ENCODE data around the gene ELOA. TPM values are rescaled to one million over a fixed set of nuclear protein-coding genes. Genes with fewer than 3 reads are reported as not detected.

ELOA gene
- total RNA-seq, 1 donor from 2014 or later: 25.5 TPM

DNA sequence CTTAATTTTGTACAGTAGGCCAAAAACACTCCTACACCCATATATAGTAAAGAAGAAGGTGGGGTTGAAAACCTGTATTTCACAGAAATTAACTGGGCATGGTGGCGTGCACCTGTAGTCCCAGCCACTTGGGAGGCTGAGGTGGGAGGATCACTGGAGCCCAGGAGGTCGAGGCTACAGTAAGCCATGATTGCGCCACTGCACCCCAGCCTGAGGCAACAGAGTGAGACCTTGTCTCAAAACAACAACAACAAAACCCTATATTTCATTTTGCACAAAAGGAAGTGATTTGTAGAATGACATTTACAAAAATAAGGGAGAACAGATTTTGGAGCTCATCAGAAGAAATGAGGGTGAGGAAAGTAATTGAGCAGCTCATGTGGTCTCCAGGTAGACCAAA is 45.4 kb downstream of the ELOA start:
- H3K4me1 ChIP-seq: peaks cover 31% of the 10 kb centered on the region
- no peak for DNase-seq (ENCODE audit: extremely low spot score in 2 of 2)
- no peak overlapping the region for H3K4me3 ChIP-seq
- H3K27me3 ChIP-seq: no peaks in the 10 kb centered on the region
- TF ChIP-seq, protein P1, sequence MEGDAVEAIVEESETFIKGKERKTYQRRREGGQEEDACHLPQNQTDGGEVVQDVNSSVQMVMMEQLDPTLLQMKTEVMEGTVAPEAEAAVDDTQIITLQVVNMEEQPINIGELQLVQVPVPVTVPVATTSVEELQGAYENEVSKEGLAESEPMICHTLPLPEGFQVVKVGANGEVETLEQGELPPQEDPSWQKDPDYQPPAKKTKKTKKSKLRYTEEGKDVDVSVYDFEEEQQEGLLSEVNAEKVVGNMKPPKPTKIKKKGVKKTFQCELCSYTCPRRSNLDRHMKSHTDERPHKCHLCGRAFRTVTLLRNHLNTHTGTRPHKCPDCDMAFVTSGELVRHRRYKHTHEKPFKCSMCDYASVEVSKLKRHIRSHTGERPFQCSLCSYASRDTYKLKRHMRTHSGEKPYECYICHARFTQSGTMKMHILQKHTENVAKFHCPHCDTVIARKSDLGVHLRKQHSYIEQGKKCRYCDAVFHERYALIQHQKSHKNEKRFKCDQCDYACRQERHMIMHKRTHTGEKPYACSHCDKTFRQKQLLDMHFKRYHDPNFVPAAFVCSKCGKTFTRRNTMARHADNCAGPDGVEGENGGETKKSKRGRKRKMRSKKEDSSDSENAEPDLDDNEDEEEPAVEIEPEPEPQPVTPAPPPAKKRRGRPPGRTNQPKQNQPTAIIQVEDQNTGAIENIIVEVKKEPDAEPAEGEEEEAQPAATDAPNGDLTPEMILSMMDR (IDR thresholded peaks at IDR 0.05): no peak
- TF ChIP-seq POLR2AphosphoS5 (IDR thresholded peaks at IDR 0.05; ENCODE audit: insufficient read depth in 1 of 2, low read depth in 1 of 2) (no peak), POLR2A (IDR thresholded peaks at IDR 0.05) (no peak)
- no peak overlapping the region for H3K27ac ChIP-seq
- no peaks in the 10 kb centered on the region for H3K9me3 ChIP-seq
- intact Hi-C loops (cut with DNase I): no loop called here
- H3K36me3 ChIP-seq: peaks cover 0 to 25% of the 10 kb centered on the region in 2 donors

- TF ChIP-seq POLR2A (IDR thresholded peaks at IDR 0.05) (peak in 1 of 2 donors; percentile 5), POLR2AphosphoS5 (IDR thresholded peaks at IDR 0.05; ENCODE audit: insufficient read depth in 1 of 2, low read depth in 1 of 2) (peak; percentile 81 to 96)
- TF ChIP-seq, protein P1 (IDR thresholded peaks at IDR 0.05): no peak
- Histone ChIP-seq H3K9me3 (no peaks in the 10 kb centered on the region), H3K4me3 (peak within 1 kb of the TSS; percentile 86 to 88), H3K27me3 (no peaks in the 10 kb centered on the region), H3K36me3 (peaks cover 0 to 31% of the 10 kb centered on the region in 2 donors), H3K4me1 (peaks cover 33% of the 10 kb centered on the region), H3K27ac (peak within 1 kb of the TSS; percentile 83)
- intact Hi-C loops (cut with DNase I): loop anchor here (10.0 kb wide), 1 partner anchor 74 kb away; the partner anchor contains the start of gene FUCA1
- no peak for DNase-seq (ENCODE audit: extremely low spot score in 2 of 2)
These were observed 47.6 kb downstream of the ELOA start, which contains the start of gene LYPLA2 for GRCh38 chr1:23790696-23791515. LYPLA2 (plus strand) TSS chr1:23791145; CDS start chr1:23792683, 1,538 bp downstream.

- Histone ChIP-seq H3K9me3 (no peaks in the 10 kb centered on the region), H3K4me1 (peaks cover 33% of the 10 kb centered on the region), H3K4me3 (peak overlapping the region; percentile 86 to 88), H3K27me3 (no peaks in the 10 kb centered on the region), H3K36me3 (peaks cover 0 to 30% of the 10 kb centered on the region in 2 donors), H3K27ac (peak overlapping the region; percentile 83)
- intact Hi-C loops (cut with DNase I): loop anchor here (10.0 kb wide), 1 partner anchor 73 kb away; the partner anchor contains the start of gene FUCA1
- no peak for TF ChIP-seq POLR2A (IDR thresholded peaks at IDR 0.05)
- TF ChIP-seq POLR2AphosphoS5 (IDR thresholded peaks at IDR 0.05; ENCODE audit: insufficient read depth in 1 of 2, low read depth in 1 of 2): no peak
- TF ChIP-seq, protein P1 (IDR thresholded peaks at IDR 0.05): no peak
- no peak for DNase-seq (ENCODE audit: extremely low spot score in 2 of 2)
These were observed 48.3 kb downstream of the ELOA start for GRCh38 chr1:23791516-23792047.

GRCh38 chr1:23792151-23792945 is 49.1 kb downstream of the ELOA start:
- Histone ChIP-seq H3K4me1 (peaks cover 33% of the 10 kb centered on the region), H3K27me3 (no peaks in the 10 kb centered on the region), H3K4me3 (peak overlapping the region; percentile 86 to 88), H3K9me3 (no peaks in the 10 kb centered on the region), H3K36me3 (peaks cover 0 to 25% of the 10 kb centered on the region in 2 donors), H3K27ac (peak overlapping the region; percentile 83)
- intact Hi-C loops (cut with DNase I): loop anchor here (10.0 kb wide), 1 partner anchor 72 kb away; the partner anchor contains the start of gene FUCA1
- no peak for TF ChIP-seq POLR2AphosphoS5 (IDR thresholded peaks at IDR 0.05; ENCODE audit: insufficient read depth in 1 of 2, low read depth in 1 of 2)
- TF ChIP-seq POLR2A (IDR thresholded peaks at IDR 0.05): no peak
- TF ChIP-seq, protein P1 (IDR thresholded peaks at IDR 0.05): no peak
- DNase-seq (ENCODE audit: extremely low spot score in 2 of 2): no peak

Measured in vagina (tissue), 2 donors.